Type B pancreatic cell (in vitro differentiated cells): ENCODE results near the gene U2AF1. TPM values are rescaled to one million over a fixed set of nuclear protein-coding genes. Genes with fewer than 3 reads are reported as not detected.
"Not testable (repeated sequence)": the region's sequence is repeated elsewhere in the genome, so short reads cannot be mapped to it uniquely, and the experiment has no call there.

Experiments
- DNase-seq: peaks from one replicate; pipeline ENCODE4 v3.0.0; 2021; ENCODE audit warnings: mixed read lengths; ENCODE audit not compliant: unreplicated experiment; ENCODE audit errors: extremely low spot score
- H3K27ac Mint-ChIP-seq: 2 replicates; pipeline ENCODE4 v1.8.0; 2021; ENCODE audit warnings: mild to moderate bottlenecking, mixed read lengths
- H3K27me3 Mint-ChIP-seq: 2 replicates; pipeline ENCODE4 v1.8.0; 2021; ENCODE audit warnings: mixed read lengths
- H3K36me3 Mint-ChIP-seq: 2 replicates; pipeline ENCODE4 v1.8.0; 2021; ENCODE audit warnings: mixed read lengths
- H3K4me1 Mint-ChIP-seq: one replicate; pipeline ENCODE4 v1.8.0; 2021; ENCODE audit warnings: mixed read lengths; ENCODE audit not compliant: unreplicated experiment
- H3K4me3 Mint-ChIP-seq: 2 replicates; pipeline ENCODE4 v1.8.0; 2021; ENCODE audit warnings: mild to moderate bottlenecking, mixed read lengths
- H3K9me3 Mint-ChIP-seq: 2 replicates; pipeline ENCODE4 v1.8.0; 2021; ENCODE audit warnings: mixed read lengths
- total RNA-seq: library from RNA; stranded (reverse); gene quantifications from 2 replicates; pipeline ENCODE4 v1.2.1, GENCODE V29; 2021; ENCODE audit warnings: low replicate concordance

U2AF1 gene
- total RNA-seq, 1 donor from 2014 or later: 21.2 TPM

- H3K4me3 Mint-ChIP-seq, H3K27me3 Mint-ChIP-seq, H3K36me3 Mint-ChIP-seq, H3K4me1 Mint-ChIP-seq, DNase-seq, H3K9me3 Mint-ChIP-seq, H3K27ac Mint-ChIP-seq: not testable (repeated sequence)
These were observed 34.6 kb downstream of the U2AF1 start for GRCh38 chr21:43072742-43073141.

DNA sequence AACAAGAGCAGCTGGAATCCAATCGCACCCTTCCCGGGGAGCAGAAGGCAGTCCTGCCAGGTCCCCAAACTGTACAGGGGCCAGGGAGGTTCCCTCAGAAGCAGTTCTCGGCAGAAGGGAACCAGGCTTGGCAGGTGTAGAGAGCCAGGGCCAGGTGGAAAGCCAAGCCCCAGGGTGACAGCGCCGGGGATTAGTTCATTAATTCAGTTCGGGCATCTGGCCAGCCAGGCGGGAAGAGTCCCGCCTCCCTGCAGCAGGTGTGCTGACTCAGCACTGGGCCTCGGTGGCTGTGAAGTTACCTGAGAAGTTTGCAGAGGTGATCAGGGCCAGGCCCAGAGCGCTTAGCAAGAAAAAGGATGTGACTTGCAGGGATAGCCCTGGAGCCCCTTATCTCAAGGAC is 37.7 kb downstream of the U2AF1 start:
- H3K9me3 Mint-ChIP-seq, H3K4me3 Mint-ChIP-seq, H3K36me3 Mint-ChIP-seq, DNase-seq, H3K27me3 Mint-ChIP-seq, H3K4me1 Mint-ChIP-seq, H3K27ac Mint-ChIP-seq: not testable (repeated sequence)

DNA sequence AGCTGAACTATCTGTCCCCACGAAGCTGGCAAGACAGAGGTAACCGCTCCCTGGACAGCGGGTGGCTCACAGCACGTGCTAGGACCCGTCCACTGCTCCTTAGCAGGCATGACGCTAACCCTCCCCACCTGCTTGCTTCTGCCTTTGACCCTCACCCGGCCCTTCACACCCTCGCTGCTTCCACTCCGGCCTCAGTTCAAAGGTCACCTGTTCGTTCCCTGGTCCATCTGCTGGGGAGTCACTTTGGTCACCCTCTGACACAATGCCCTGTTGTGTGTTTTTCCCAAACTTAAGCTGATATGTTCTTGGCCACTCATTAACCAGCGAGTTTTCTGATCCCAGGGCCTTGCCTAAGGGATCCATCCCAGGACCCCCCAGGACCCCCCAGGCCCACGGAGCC is 39.3 kb downstream of the U2AF1 start:
- H3K27ac Mint-ChIP-seq, H3K36me3 Mint-ChIP-seq, H3K27me3 Mint-ChIP-seq, H3K4me1 Mint-ChIP-seq, H3K9me3 Mint-ChIP-seq, DNase-seq, H3K4me3 Mint-ChIP-seq: not testable (repeated sequence)

DNA sequence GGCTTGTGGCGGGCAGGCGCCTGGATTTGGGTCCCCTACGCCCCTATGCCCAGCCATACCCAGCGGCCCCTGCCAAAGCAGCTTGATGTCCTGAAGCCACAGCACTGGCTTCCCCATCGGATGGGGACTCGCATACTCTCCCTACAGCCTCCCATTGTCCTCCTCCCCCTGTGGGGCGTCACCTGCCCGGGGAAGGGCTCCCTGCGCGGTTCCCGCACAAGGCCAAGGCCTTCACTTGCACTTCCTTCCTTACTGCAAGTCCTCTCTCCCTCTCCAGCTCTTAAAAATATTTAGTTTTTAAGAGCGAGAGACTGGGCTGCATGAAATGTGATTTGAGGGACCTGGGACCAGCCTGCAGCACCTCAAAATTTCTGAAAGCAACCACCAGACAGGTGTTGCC is 40.7 kb downstream of the U2AF1 start:
- H3K27ac Mint-ChIP-seq, H3K9me3 Mint-ChIP-seq, H3K27me3 Mint-ChIP-seq, DNase-seq, H3K36me3 Mint-ChIP-seq, H3K4me1 Mint-ChIP-seq, H3K4me3 Mint-ChIP-seq: not testable (repeated sequence)

- not testable (repeated sequence) for H3K27me3 Mint-ChIP-seq, H3K36me3 Mint-ChIP-seq, H3K4me3 Mint-ChIP-seq, H3K4me1 Mint-ChIP-seq, H3K9me3 Mint-ChIP-seq, H3K27ac Mint-ChIP-seq, DNase-seq
These were observed 41.4 kb downstream of the U2AF1 start for GRCh38 chr21:43065991-43066390.

- not testable (repeated sequence) for H3K27ac Mint-ChIP-seq, H3K27me3 Mint-ChIP-seq, H3K4me3 Mint-ChIP-seq, H3K9me3 Mint-ChIP-seq, DNase-seq, H3K36me3 Mint-ChIP-seq, H3K4me1 Mint-ChIP-seq
These were observed 43.0 kb downstream of the U2AF1 start for GRCh38 chr21:43064265-43064917.

DNA sequence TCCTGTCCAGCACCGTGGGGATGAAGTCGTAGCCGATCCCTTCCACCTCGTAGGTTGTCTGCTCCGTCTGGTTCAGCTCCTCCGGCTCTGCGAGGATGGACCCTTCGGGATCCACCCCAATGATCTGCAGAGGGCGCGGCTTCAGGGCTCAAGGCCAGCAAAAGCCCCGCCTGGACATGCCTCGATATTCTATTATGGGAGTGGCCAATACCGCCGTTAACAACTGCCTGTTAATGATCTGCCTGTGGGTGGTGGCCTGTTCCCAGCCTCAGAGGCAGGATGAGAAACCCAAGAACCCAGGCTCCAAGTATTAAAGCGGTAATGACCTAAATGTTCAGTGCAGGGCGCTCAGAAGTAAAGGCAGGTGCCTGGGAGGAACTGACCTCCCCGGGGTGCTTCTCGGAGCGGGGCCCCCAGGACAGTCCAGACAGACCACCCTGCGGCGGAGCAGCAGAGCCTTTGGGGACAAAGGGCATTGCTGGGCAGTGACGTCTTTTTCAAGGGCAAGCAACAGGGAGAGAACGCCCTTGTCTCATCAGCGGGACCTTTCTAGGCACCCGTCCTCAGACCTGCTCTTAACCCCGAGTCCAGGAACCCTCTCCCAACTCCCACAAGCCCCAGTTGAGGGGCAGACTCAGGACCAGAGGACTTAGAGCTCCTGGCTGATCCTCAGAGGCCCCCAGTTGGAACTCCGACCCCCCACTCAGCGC is 44.3 kb downstream of the U2AF1 start:
- H3K27ac Mint-ChIP-seq, H3K36me3 Mint-ChIP-seq, H3K4me1 Mint-ChIP-seq, H3K4me3 Mint-ChIP-seq, H3K9me3 Mint-ChIP-seq, DNase-seq, H3K27me3 Mint-ChIP-seq: not testable (repeated sequence)

DNA sequence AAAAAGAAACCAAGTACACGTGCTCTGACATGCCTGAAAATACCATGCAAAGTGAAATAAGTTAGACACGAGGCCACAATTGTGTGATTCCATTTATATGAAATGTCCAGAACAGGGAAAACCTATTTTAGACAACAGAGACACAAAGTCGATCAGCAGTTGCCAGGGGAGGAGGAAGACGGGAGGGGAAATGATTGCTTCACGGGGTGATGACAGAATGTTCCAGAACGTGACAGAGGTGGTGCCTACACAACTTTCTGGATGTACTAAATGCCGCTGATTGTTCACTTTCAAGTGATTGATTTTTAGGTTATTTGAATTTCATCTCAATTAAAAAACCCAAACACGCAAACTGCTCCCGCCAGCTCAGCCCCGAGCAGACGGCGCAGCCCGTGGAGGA is 54.3 kb downstream of the U2AF1 start:
- H3K4me1 Mint-ChIP-seq, H3K4me3 Mint-ChIP-seq, H3K9me3 Mint-ChIP-seq, H3K27me3 Mint-ChIP-seq, DNase-seq, H3K36me3 Mint-ChIP-seq, H3K27ac Mint-ChIP-seq: not testable (repeated sequence)

GRCh38 chr21:43045876-43046821 is 61.2 kb downstream of the U2AF1 start:
- H3K36me3 Mint-ChIP-seq, H3K4me1 Mint-ChIP-seq, H3K27ac Mint-ChIP-seq, H3K9me3 Mint-ChIP-seq, DNase-seq, H3K4me3 Mint-ChIP-seq, H3K27me3 Mint-ChIP-seq: not testable (repeated sequence)

DNA sequence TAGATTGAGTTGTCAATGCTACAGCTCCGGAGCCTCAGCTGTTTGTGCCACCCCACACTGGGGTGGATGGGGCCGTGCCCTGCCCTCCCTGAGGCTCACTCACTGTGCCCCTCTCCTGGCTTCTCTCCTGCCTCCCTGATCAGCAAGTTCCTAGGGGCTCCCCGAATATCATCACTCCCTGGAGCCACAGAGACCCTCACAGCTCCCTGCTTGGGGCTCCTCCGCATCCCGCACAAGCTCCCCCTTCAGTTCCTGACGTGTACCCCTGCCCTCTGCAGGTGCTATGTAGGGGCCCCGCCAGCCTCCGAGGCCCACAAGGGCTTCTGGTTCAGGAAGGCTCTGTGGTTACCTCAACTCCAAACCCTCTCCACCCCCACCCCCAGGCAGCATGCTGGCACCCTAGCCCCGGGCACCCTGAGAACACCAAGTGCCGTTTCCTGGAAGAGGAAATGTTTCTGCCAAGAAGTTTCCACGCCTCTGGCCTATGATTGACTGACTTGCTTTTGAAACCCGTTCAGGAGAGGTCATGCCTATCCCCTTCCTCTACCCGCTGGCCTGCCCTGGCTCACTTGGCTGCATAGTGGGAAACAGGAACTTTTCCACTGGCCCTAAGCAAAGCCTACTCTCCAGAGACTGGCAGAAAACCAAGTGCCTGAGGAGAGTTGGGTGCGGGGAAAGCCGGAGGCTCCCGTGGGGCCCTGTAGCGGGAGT is 62.0 kb downstream of the U2AF1 start:
- not testable (repeated sequence) for H3K27ac Mint-ChIP-seq, H3K4me3 Mint-ChIP-seq, H3K4me1 Mint-ChIP-seq, H3K36me3 Mint-ChIP-seq, H3K9me3 Mint-ChIP-seq, DNase-seq, H3K27me3 Mint-ChIP-seq

DNA sequence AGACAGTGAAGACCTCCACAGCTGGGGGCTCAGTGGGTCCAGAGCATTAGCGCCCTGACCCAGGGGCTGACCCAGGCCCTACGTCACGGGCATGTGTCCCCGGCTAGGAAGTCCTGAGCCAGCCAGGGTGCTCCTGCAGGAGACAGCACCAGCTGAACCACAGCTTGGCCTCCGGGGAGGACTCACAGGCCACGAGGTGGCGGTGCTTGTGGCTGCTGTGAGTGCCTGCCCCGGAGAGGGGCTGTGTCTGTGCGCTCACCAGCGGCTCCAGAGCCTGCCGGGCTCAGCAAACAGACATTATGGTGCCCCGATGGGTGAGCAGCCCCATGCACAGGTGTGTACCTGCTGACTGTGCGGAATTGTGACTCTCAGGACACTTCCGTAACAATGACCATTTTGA is 62.8 kb downstream of the U2AF1 start:
- H3K27ac Mint-ChIP-seq, H3K9me3 Mint-ChIP-seq, DNase-seq, H3K4me3 Mint-ChIP-seq, H3K4me1 Mint-ChIP-seq, H3K36me3 Mint-ChIP-seq, H3K27me3 Mint-ChIP-seq: not testable (repeated sequence)

DNA sequence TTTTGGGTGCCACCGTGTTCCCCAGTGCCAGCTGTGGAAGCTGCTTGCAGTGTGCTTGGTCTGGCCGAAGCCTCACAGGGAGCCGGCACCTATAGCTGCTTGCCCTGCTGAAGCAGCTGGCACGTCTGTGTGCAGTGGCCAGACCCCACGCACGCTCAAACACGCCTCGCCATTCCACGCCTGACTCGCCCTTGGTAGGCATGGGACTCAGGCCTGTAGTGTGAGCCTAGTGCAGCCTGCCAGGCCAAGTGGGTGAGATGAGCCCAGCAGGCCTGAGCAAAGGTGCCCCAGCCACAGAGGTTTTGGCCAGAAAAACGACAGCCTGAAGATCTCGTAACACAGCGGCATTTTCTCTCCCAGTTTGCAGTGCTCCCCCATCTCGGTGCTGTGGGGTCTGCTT is 64.1 kb downstream of the U2AF1 start:
- H3K4me3 Mint-ChIP-seq, H3K9me3 Mint-ChIP-seq, H3K4me1 Mint-ChIP-seq, DNase-seq, H3K27me3 Mint-ChIP-seq, H3K36me3 Mint-ChIP-seq, H3K27ac Mint-ChIP-seq: not testable (repeated sequence)
